Putamen (tissue), 1 donor: ENCODE measurements around the gene CHST15.

Experiments
- DNase-seq: peaks from one replicate; pipeline ENCODE4 v3.0.0-alpha.2; 2016; ENCODE audit warnings: low spot score

CHST15 gene

GRCh38 chr10:123998197-123999141 is 94.9 kb downstream of the CHST15 start:
- DNase-seq: no peak

GRCh38 chr10:123997486-123998196 is 95.8 kb downstream of the CHST15 start:
- DNase-seq: no peak

GRCh38 chr10:123997013-123997412 is 96.4 kb downstream of the CHST15 start:
- DNase-seq: no peak

GRCh38 chr10:123996302-123996701 is 97.1 kb downstream of the CHST15 start:
- no peak for DNase-seq

GRCh38 chr10:123995461-123996131 is 97.8 kb downstream of the CHST15 start:
- DNase-seq: no peak

- no peak for DNase-seq
These were observed 98.3 kb downstream of the CHST15 start for GRCh38 chr10:123995082-123995460.

GRCh38 chr10:123994417-123995081 is 98.8 kb downstream of the CHST15 start:
- peak; percentile 60 for DNase-seq

GRCh38 chr10:123993534-123994416 is 99.6 kb downstream of the CHST15 start:
- DNase-seq: no peak

GRCh38 chr10:123991611-123992570 is 101.5 kb downstream of the CHST15 start:
- DNase-seq: no peak

- no peak for DNase-seq
These were observed 102.5 kb downstream of the CHST15 start for GRCh38 chr10:123990889-123991288.

GRCh38 chr10:123988694-123989093 is 104.7 kb downstream of the CHST15 start:
- DNase-seq: no peak

GRCh38 chr10:123986736-123987135 is 106.7 kb downstream of the CHST15 start:
- no peak for DNase-seq

GRCh38 chr10:123974406-123974805 is 119.0 kb downstream of the CHST15 start:
- no peak for DNase-seq

- DNase-seq: no peak
These were observed 120.7 kb downstream of the CHST15 start for GRCh38 chr10:123972481-123973401.

- DNase-seq: no peak
These were observed 122.5 kb downstream of the CHST15 start for GRCh38 chr10:123970927-123971286.

GRCh38 chr10:123970207-123970926 is 123.0 kb downstream of the CHST15 start:
- DNase-seq: no peak

- peak; percentile 41 for DNase-seq
These were observed 125.7 kb downstream of the CHST15 start for GRCh38 chr10:123967626-123968243.

GRCh38 chr10:123966896-123967231 is 126.5 kb downstream of the CHST15 start:
- DNase-seq: no peak
